ENCODE data around the gene PAQR5. TPM values are rescaled to one million over a fixed set of nuclear protein-coding genes. Genes with fewer than 3 reads are reported as not detected.

The PAQR5 gene
- total RNA-seq, 1 experiment from 2014 or later = 9.4 TPM

DNA sequence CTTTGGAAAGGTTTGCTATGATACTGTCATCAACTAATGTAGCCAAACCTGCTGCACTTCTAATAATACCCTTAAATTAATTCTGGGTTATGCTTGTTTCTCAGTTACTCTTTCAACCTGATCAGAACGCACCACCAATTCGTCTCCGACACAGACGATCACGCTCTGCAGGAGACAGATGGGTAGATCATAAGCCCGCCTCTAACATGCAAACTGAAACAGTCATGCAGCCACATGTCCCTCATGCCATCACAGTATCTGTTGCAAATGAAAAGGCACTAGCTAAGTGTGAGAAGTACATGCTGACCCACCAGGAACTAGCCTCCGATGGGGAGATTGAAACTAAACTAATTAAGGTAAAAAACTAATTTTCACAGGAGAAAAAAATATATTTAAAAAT, 146.0 kb downstream of the PAQR5 start (continued):
- TF ChIP-seq, protein P1, sequence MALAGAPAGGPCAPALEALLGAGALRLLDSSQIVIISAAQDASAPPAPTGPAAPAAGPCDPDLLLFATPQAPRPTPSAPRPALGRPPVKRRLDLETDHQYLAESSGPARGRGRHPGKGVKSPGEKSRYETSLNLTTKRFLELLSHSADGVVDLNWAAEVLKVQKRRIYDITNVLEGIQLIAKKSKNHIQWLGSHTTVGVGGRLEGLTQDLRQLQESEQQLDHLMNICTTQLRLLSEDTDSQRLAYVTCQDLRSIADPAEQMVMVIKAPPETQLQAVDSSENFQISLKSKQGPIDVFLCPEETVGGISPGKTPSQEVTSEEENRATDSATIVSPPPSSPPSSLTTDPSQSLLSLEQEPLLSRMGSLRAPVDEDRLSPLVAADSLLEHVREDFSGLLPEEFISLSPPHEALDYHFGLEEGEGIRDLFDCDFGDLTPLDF (CRISPR knock-in tag; IDR thresholded peaks at IDR 0.05) = no peak
- TF ChIP-seq EMX1 (CRISPR knock-in tag; IDR thresholded peaks at IDR 0.05) (no peak), TEAD4 (CRISPR knock-in tag; IDR thresholded peaks at IDR 0.05) (no peak)

GRCh38 chr15:69446953-69447352, 148.2 kb downstream of the PAQR5 start:
- TF ChIP-seq, protein P2, sequence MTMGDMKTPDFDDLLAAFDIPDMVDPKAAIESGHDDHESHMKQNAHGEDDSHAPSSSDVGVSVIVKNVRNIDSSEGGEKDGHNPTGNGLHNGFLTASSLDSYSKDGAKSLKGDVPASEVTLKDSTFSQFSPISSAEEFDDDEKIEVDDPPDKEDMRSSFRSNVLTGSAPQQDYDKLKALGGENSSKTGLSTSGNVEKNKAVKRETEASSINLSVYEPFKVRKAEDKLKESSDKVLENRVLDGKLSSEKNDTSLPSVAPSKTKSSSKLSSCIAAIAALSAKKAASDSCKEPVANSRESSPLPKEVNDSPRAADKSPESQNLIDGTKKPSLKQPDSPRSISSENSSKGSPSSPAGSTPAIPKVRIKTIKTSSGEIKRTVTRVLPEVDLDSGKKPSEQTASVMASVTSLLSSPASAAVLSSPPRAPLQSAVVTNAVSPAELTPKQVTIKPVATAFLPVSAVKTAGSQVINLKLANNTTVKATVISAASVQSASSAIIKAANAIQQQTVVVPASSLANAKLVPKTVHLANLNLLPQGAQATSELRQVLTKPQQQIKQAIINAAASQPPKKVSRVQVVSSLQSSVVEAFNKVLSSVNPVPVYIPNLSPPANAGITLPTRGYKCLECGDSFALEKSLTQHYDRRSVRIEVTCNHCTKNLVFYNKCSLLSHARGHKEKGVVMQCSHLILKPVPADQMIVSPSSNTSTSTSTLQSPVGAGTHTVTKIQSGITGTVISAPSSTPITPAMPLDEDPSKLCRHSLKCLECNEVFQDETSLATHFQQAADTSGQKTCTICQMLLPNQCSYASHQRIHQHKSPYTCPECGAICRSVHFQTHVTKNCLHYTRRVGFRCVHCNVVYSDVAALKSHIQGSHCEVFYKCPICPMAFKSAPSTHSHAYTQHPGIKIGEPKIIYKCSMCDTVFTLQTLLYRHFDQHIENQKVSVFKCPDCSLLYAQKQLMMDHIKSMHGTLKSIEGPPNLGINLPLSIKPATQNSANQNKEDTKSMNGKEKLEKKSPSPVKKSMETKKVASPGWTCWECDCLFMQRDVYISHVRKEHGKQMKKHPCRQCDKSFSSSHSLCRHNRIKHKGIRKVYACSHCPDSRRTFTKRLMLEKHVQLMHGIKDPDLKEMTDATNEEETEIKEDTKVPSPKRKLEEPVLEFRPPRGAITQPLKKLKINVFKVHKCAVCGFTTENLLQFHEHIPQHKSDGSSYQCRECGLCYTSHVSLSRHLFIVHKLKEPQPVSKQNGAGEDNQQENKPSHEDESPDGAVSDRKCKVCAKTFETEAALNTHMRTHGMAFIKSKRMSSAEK (CRISPR knock-in tag; IDR thresholded peaks at IDR 0.05; ENCODE audit: borderline replicate concordance) = no peak
- TF ChIP-seq USF1 (CRISPR knock-in tag; IDR thresholded peaks at IDR 0.05) (no peak), PREB (CRISPR knock-in tag; IDR thresholded peaks at IDR 0.05; ENCODE audit: borderline replicate concordance) (no peak), CTCF (IDR thresholded peaks at IDR 0.05) (no peak), RORB (CRISPR knock-in tag; IDR thresholded peaks at IDR 0.05) (no peak), NR3C1 (CRISPR knock-in tag; conservative IDR thresholded peaks at IDR 0.05; ENCODE audit: low read depth) (no peak), FOXK1 (CRISPR knock-in tag; IDR thresholded peaks at IDR 0.05) (no peak), ZBTB21 (CRISPR knock-in tag; IDR thresholded peaks at IDR 0.05; ENCODE audit: borderline replicate concordance) (no peak), FOXP4 (CRISPR knock-in tag; IDR thresholded peaks at IDR 0.05) (no peak)
- TF ChIP-seq, protein P3, sequence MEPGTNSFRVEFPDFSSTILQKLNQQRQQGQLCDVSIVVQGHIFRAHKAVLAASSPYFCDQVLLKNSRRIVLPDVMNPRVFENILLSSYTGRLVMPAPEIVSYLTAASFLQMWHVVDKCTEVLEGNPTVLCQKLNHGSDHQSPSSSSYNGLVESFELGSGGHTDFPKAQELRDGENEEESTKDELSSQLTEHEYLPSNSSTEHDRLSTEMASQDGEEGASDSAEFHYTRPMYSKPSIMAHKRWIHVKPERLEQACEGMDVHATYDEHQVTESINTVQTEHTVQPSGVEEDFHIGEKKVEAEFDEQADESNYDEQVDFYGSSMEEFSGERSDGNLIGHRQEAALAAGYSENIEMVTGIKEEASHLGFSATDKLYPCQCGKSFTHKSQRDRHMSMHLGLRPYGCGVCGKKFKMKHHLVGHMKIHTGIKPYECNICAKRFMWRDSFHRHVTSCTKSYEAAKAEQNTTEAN (CRISPR knock-in tag; IDR thresholded peaks at IDR 0.05) = no peak
- peaks cover 58% of the 10 kb centered on the region for H3K36me3 Mint-ChIP-seq
- H3K4me1 Mint-ChIP-seq = peaks cover 3% of the 10 kb centered on the region; the same call in 1 of the 2 replicates
- no peak overlapping the region for H3K4me3 Mint-ChIP-seq
- H3K9me3 Mint-ChIP-seq = no peaks in the 10 kb centered on the region
- no peak overlapping the region for H3K27ac Mint-ChIP-seq
- DNase-seq (ENCODE audit: low spot score) (no peak), ATAC-seq (no peak)
- ChIA-PET POLR2A (no interaction called here), CTCF (interaction anchor here (1.7 kb wide), 1 partner anchor 16 kb away, joined by 6 read pairs; no protein-coding TSS in a partner anchor)
- no peaks in the 10 kb centered on the region for H3K27me3 Mint-ChIP-seq (ENCODE audit: low read depth)

Data from WTC11 (cell line).